Gastrocnemius medialis (tissue), 4 donors: ENCODE measurements around the gene APC. TPM values are rescaled to one million over a fixed set of nuclear protein-coding genes. Genes with fewer than 3 reads are reported as not detected.

Experiments used
- ATAC-seq, 2 donors: fragments of 150-250 bp; one replicate each; pipeline ENCODE4 v1.9.1; 2016
- DNase-seq, 2 donors: peaks; one replicate each; pipeline ENCODE4 v3.0.0-alpha.2; 2019
- H3K27ac ChIP-seq, 4 donors: fragments of 200-600 bp; sonication (generic); 1 replicate in 1 of 4; 2 replicates in 3 of 4; pipeline ENCODE4 v1.5.1; 2016 to 2018; ENCODE audit warnings: mild to moderate bottlenecking in 2 of 4, moderate library complexity in 1 of 4
- H3K27me3 ChIP-seq, 3 donors: fragments of 200-600 bp; sonication (generic) in 2 of 3; 1 replicate in 1 of 3; 2 replicates in 2 of 3; pipeline versions ENCODE4 v1.5.1 to v1.6.0; 2016 to 2019; ENCODE audit warnings: mild to moderate bottlenecking in 1 of 3, moderate library complexity in 1 of 3
- H3K36me3 ChIP-seq, 2 donors: fragments of 200-600 bp; sonication (generic) in 1 of 2; one replicate each; pipeline ENCODE4 v1.5.1; 2017 to 2018
- H3K4me1 ChIP-seq, 2 donors: fragments of 200-600 bp; sonication (generic) in 1 of 2; one replicate each; pipeline ENCODE4 v1.5.1; 2016 to 2017; ENCODE audit warnings: mild to moderate bottlenecking in 2 of 2
- H3K4me3 ChIP-seq, 4 donors: fragments of 200-600 bp; sonication (generic) in 3 of 4; 1 replicate in 1 of 4; 2 replicates in 3 of 4; pipeline ENCODE4 v1.5.1; 2016 to 2019; ENCODE audit warnings: mild to moderate bottlenecking in 2 of 4
- H3K9me3 ChIP-seq, 3 donors: fragments of 200-600 bp; sonication (generic) in 2 of 3; 1 replicate in 1 of 3; 2 replicates in 2 of 3; pipeline ENCODE4 v1.5.1; 2016 to 2019
- POLR2A ChIP-seq, 2 donors: fragments of 450-650 bp; IDR thresholded peaks; one replicate each; pipeline ENCODE4 v1.6.1; 2017; ENCODE audit warnings: antibody characterized with exemption in 2 of 2, mild to moderate bottlenecking in 2 of 2, moderate library complexity in 2 of 2
- in situ Hi-C, 4 donors: fragments of 200-750 bp; cut with MboI; loops; one replicate each; pipeline versions ENCODE4 v1.15.0 to v1.8.0; 2017; ENCODE audit warnings: low sequenced_read_pairs in 4 of 4
- intact Hi-C: fragments of 100-400 bp; cut with DNase I; formaldehyde crosslinking; loops from one replicate; pipeline ENCODE4 v1.15.1; 2023; ENCODE audit warnings: low total_unique reads
- total RNA-seq, 4 donors: library from RNA; depleted of rRNA; stranded (reverse); fragments of >200 nt; gene quantifications; one replicate each; pipeline versions ENCODE4 v1.1.0 to v1.2.3, GENCODE V29; 2016
- TF ChIP-seq, protein P1 (sequence below), 5 experiments: fragments of 450-650 bp in 3 of 5; fragments of 200-600 bp in 2 of 5; sonication (generic) in 2 of 5; IDR thresholded peaks in 4 of 5; conservative IDR thresholded peaks in 1 of 5; 1 replicate in 4 of 5; 2 replicates in 1 of 5; pipeline ENCODE4 v1.5.1; 2016 to 2019; ENCODE audit warnings: antibody characterized with exemption in 5 of 5, mild to moderate bottlenecking in 3 of 5, moderate library complexity in 3 of 5

The APC gene
- total RNA-seq: 100 to 1,000 TPM in 1 of 4 donors, 10 to 100 TPM in 3; 50.1 to 102 (median 60.4) TPM

DNA sequence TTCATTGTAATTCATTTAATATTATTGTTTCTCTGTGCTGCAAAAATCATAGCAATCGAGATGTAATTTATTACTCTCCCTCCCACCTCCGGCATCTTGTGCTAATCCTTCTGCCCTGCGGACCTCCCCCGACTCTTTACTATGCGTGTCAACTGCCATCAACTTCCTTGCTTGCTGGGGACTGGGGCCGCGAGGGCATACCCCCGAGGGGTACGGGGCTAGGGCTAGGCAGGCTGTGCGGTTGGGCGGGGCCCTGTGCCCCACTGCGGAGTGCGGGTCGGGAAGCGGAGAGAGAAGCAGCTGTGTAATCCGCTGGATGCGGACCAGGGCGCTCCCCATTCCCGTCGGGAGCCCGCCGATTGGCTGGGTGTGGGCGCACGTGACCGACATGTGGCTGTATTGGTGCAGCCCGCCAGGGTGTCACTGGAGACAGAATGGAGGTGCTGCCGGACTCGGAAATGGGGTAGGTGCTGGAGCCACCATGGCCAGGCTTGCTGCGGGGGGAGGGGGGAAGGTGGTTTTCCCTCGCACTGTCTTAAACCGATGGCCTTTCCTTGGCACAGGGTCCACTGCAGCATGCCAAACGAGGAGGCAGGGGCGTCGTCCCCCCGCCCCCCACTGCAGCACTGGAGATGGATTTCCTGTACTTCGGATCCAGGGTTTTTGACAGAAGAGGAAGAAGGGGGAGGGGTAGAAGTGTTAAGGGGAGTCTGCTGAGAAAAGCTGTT lies at the start of gene APC:
APC (plus strand) TSS at position 423 of the 728 bp plus-strand sequence. CDS start 17,006 bp downstream, outside the sequence.
- no peaks in the 10 kb centered on the region for H3K36me3 ChIP-seq
- peaks cover 24 to 27% of the 10 kb centered on the region in 2 donors for H3K4me1 ChIP-seq
- peak within 1 kb of the TSS; percentile 59 to 78 (median 73) for H3K27ac ChIP-seq
- H3K9me3 ChIP-seq: no peaks in the 10 kb centered on the region
- TF ChIP-seq, protein P1, sequence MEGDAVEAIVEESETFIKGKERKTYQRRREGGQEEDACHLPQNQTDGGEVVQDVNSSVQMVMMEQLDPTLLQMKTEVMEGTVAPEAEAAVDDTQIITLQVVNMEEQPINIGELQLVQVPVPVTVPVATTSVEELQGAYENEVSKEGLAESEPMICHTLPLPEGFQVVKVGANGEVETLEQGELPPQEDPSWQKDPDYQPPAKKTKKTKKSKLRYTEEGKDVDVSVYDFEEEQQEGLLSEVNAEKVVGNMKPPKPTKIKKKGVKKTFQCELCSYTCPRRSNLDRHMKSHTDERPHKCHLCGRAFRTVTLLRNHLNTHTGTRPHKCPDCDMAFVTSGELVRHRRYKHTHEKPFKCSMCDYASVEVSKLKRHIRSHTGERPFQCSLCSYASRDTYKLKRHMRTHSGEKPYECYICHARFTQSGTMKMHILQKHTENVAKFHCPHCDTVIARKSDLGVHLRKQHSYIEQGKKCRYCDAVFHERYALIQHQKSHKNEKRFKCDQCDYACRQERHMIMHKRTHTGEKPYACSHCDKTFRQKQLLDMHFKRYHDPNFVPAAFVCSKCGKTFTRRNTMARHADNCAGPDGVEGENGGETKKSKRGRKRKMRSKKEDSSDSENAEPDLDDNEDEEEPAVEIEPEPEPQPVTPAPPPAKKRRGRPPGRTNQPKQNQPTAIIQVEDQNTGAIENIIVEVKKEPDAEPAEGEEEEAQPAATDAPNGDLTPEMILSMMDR (IDR thresholded peaks at IDR 0.05 in 4 of 5, conservative IDR thresholded peaks at IDR 0.05 in 1 of 5): peak in 2 of 5 experiments; percentile 9 to 10
- peak in 1 of 2 donors; percentile 37 for TF ChIP-seq POLR2A (IDR thresholded peaks at IDR 0.05)
- intact Hi-C loops (loop anchor here (2.0 kb wide), 1 partner anchor 31 kb away; no protein-coding TSS in a partner anchor), in situ Hi-C loops (loop anchor here in 2 of 4 donors (25.0 kb wide), 2 partner anchors 550 to 575 kb away; no protein-coding TSS in a partner anchor)
- peak within 1 kb of the TSS; percentile 68 to 85 (median 72) for H3K4me3 ChIP-seq
- DNase-seq (peak; percentile 82 to 93), ATAC-seq (peak; percentile 94 to 98)
- no peaks in the 10 kb centered on the region for H3K27me3 ChIP-seq

DNA sequence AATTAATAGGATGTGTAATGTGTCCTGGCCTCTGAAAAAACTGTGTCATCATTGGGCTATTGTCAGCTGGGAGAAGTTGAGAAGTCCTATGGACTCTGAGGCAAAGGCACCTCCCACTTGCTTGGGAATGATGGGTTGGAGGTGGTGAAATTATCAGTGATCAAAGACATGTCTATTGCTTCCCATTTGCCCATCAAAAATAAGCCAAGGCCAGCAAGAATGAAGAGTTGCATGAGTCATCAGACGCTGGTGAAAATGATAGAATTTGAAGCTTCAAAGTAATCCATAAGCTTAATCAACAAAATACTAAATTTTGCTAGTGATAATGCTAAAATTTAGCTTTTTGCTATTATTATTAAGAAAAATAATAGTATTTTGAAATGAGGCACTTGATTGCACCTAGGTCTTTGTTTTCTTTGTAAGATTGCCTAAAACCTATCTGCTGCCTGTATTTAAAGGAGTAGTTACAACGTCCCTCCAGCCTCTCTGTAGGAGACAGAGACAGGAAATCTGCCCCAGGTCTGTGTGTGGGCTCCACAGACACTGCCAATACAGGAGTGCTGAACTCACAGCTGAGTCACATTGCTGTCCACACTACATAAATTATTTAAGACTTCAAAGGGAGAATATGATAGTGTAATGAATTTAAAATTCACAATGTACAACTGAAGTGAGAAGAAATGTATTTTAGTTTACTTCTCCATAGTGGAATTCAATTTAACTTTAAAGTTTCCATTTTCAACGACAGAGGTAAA lies 48.4 kb upstream of the APC start:
- intact Hi-C loops: no loop called here
- in situ Hi-C loops: no loop called here
- ATAC-seq: no peak

DNA sequence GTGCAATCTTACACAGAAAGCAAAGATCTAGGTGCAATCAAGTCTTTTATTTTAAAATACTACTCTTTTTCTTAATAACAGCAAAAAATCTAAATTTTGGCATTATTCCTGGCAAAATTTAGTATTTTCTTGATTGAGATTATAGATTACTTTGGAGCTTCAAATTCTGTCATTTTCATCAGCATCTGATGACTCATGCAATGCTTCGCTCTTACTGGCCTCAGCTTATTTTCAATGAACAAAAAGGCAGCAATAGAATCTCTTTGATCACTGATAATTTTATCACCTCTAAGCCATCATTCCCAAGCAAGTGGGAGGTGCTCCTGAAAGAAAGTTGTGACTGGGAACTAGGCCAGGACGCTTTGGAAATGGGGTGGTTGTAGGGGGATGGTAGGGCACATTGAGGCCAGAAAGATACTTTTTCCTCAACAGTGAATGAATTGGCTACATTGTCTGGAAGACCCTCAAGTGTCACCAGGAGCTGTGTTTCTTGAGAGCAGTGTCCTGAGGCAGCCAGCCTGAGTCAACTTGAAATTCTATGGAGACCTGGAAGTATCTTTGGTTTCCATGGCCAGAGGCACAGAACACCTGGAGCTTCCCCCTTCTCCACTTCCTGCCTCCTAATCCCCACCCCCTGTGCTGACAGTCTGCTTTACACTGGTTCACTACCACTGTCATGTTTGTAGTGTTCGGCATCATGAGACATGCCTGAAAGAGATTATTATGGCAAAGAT lies 46.9 kb upstream of the APC start:
- peaks cover 0 to 9% of the 10 kb centered on the region in 2 donors for H3K4me1 ChIP-seq
- TF ChIP-seq, protein P1 (IDR thresholded peaks at IDR 0.05 in 4 of 5, conservative IDR thresholded peaks at IDR 0.05 in 1 of 5): no peak
- no peak for TF ChIP-seq POLR2A (IDR thresholded peaks at IDR 0.05)
- no peaks in the 10 kb centered on the region for H3K27me3 ChIP-seq
- no peak for ATAC-seq
- DNase-seq: no peak
- H3K9me3 ChIP-seq: no peaks in the 10 kb centered on the region
- H3K36me3 ChIP-seq: no peaks in the 10 kb centered on the region
- in situ Hi-C loops: no loop called here
- H3K27ac ChIP-seq: no peak overlapping the region
- H3K4me3 ChIP-seq: no peak overlapping the region
- intact Hi-C loops: loop anchor here (1.0 kb wide), 1 partner anchor 67 kb away; no protein-coding TSS in a partner anchor

More for the DNA sequence above, 48.4 kb upstream of the APC start:
- Histone ChIP-seq H3K27ac (no peak overlapping the region), H3K4me3 (no peak overlapping the region), H3K27me3 (no peaks in the 10 kb centered on the region), H3K9me3 (no peaks in the 10 kb centered on the region), H3K36me3 (no peaks in the 10 kb centered on the region), H3K4me1 (peaks cover 6 to 9% of the 10 kb centered on the region in 2 donors)
- DNase-seq: no peak
- no peak for TF ChIP-seq POLR2A (IDR thresholded peaks at IDR 0.05)
- TF ChIP-seq, protein P1 (IDR thresholded peaks at IDR 0.05 in 4 of 5, conservative IDR thresholded peaks at IDR 0.05 in 1 of 5): no peak

DNA sequence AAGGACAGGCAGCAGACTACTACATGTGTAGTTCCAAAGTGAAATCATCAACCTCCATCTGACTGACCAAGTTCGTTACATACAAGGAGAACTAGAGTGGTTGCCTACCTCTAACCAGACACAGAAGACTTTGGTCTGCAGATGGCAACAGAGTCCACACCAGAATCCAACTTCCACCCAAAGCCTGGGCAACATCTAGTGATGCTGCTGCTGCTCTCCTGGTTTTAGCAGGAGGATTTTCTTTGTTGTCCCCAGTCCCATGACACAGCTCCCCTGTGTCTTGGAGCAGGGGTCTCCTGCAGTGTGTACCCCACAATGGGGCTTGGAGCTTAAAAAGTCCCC lies 46.4 kb upstream of the APC start:
- no peaks in the 10 kb centered on the region for H3K27me3 ChIP-seq
- no peak for TF ChIP-seq POLR2A (IDR thresholded peaks at IDR 0.05)
- TF ChIP-seq, protein P1 (IDR thresholded peaks at IDR 0.05 in 4 of 5, conservative IDR thresholded peaks at IDR 0.05 in 1 of 5): no peak
- H3K4me3 ChIP-seq: no peak overlapping the region
- ATAC-seq (no peak), DNase-seq (no peak)
- no peak overlapping the region for H3K27ac ChIP-seq
- H3K9me3 ChIP-seq: no peaks in the 10 kb centered on the region
- in situ Hi-C loops: no loop called here
- intact Hi-C loops: loop anchor here (1.0 kb wide), 1 partner anchor 66 kb away; no protein-coding TSS in a partner anchor
- H3K36me3 ChIP-seq: no peaks in the 10 kb centered on the region
- H3K4me1 ChIP-seq: peaks cover 0 to 5% of the 10 kb centered on the region in 2 donors
